K562 (cell line): Measurements from ENCODE around the gene RCOR3. TPM values are rescaled to one million over a fixed set of nuclear protein-coding genes. Genes with fewer than 3 reads are reported as not detected.

Source experiments
- ATAC-seq: fragments of 200-7000 bp; cut with Tn5 transposase; 3 replicates; pipeline ENCODE4 v1.9.1; 2020; ENCODE audit warnings: moderate library complexity
- BruUV-seq: library from RNA; stranded (reverse); fragments of 400-500 nt; replicated peaks from 2 replicates; lab custom pipeline; 2021; lab: Mats Ljungman, UMichigan
- CTCF ChIA-PET: fragments of 300-600 bp; formaldehyde crosslinking; extraction: SDS; loops from one replicate; lab custom pipeline; 2021; ENCODE audit warnings: low intra/inter-chr PET ratio; lab: Yijun Ruan, JAX
- POLR2A ChIA-PET: fragments of 300-600, 350-650 bp; sonication (Branson Sonifier 250); formaldehyde crosslinking; extraction: SDS; loops from one replicate; lab custom pipeline; 2021; ENCODE audit warnings: antibody characterized with exemption, inconsistent platforms; lab: Yijun Ruan, JAX
- DNase-seq, 4 experiments: peaks; one replicate each; pipeline versions ENCODE4 v3.0.0 to v3.0.0-alpha.2; 2011 to 2018; ENCODE audit warnings: low spot score in 3 of 4, mixed read lengths in 3 of 4; ENCODE audit errors: extremely low read depth in 1 of 4
- FAIRE-seq: peaks from 2 replicates; lab custom pipeline; 2011; peaks lifted over from hg19 to GRCh38; lab: Jason Lieb, UNC
- H2AFZ ChIP-seq: 2 replicates; pipeline ENCODE4 v1.6.0; 2011; ENCODE audit warnings: low read depth, low read length, control low read depth, inconsistent platforms
- H3K27ac ChIP-seq: fragments of 200-600 bp; 3 replicates; pipeline ENCODE4 v1.8.0; 2011; ENCODE audit warnings: low read depth, mild to moderate bottlenecking, control low read depth, inconsistent platforms, low read length, moderate library complexity, mixed read lengths; ENCODE audit errors: extremely low read depth
- H3K27me3 ChIP-seq, 2 experiments: fragments of 300-600 bp in 1 of 2; 2 replicates in 1 of 2; 3 replicates in 1 of 2; pipeline versions ENCODE4 v1.6.0 to v1.8.0; 2011; ENCODE audit warnings: inconsistent platforms in 2 of 2, low read length in 2 of 2, mild to moderate bottlenecking in 1 of 2, mixed read lengths in 1 of 2, moderate library complexity in 1 of 2; ENCODE audit not compliant: control insufficient read depth in 2 of 2, insufficient read depth in 2 of 2
- H3K36me3 ChIP-seq: fragments of 300-600 bp; 3 replicates; pipeline ENCODE4 v1.8.0; 2011; ENCODE audit warnings: mild to moderate bottlenecking, low read length, inconsistent platforms; ENCODE audit not compliant: control insufficient read depth, insufficient read depth
- H3K4me1 ChIP-seq, 2 experiments: fragments of 200-600 bp in 1 of 2; replicated peaks in 1 of 2; 2 replicates in 1 of 2; 3 replicates in 1 of 2; pipeline versions ENCODE4 v1.5.1 to v1.8.0; 2011; ENCODE audit warnings: inconsistent platforms in 2 of 2, low read length in 2 of 2, mild to moderate bottlenecking in 1 of 2, mixed read lengths in 1 of 2, moderate library complexity in 1 of 2; ENCODE audit not compliant: control insufficient read depth in 2 of 2, insufficient read depth in 2 of 2
- H3K4me2 ChIP-seq: 2 replicates; pipeline ENCODE4 v1.6.1; 2011; ENCODE audit warnings: low read length, control low read depth, inconsistent platforms, mixed read lengths; ENCODE audit not compliant: insufficient read depth
- H3K4me3 ChIP-seq: fragments of 200-600 bp; sonication (generic), shearing (Covaris generic); 2 replicates; pipeline ENCODE4 v1.5.1; 2016; ENCODE audit warnings: control low read depth, inconsistent platforms
- H3K79me2 ChIP-seq: fragments of 200-600 bp; 3 replicates; pipeline ENCODE4 v1.8.0; 2011; ENCODE audit warnings: low read length, inconsistent platforms; ENCODE audit not compliant: control insufficient read depth, insufficient read depth
- H3K9ac ChIP-seq, 2 experiments: 2 replicates each; pipeline versions ENCODE4 v1.6.0 to v1.6.1; 2011; ENCODE audit warnings: low read depth in 2 of 2, low read length in 2 of 2, control low read depth in 1 of 2, inconsistent platforms in 1 of 2, mild to moderate bottlenecking in 1 of 2, mixed read lengths in 1 of 2; ENCODE audit not compliant: insufficient read depth in 1 of 2
- H3K9me1 ChIP-seq: one replicate; pipeline ENCODE4 v1.6.0; 2011; ENCODE audit warnings: inconsistent platforms, mild to moderate bottlenecking, low read length, moderate library complexity; ENCODE audit not compliant: control insufficient read depth, insufficient read depth
- H3K9me3 ChIP-seq: replicated peaks from 2 replicates; pipeline ENCODE4 v1.5.1; 2011; ENCODE audit warnings: low read depth, low read length, inconsistent platforms; ENCODE audit not compliant: control insufficient read depth, insufficient read depth
- H4K20me1 ChIP-seq: replicated peaks from 2 replicates; pipeline ENCODE4 v1.6.1; 2011; ENCODE audit warnings: low read length, inconsistent platforms, mixed read lengths; ENCODE audit not compliant: control insufficient read depth, insufficient read depth
- BHLHE40 ChIP-seq: IDR thresholded peaks from 2 replicates; pipeline ENCODE4 v1.6.1; 2011; ENCODE audit warnings: low read length, improper control_type of control experiment
- CBX3 ChIP-seq, 2 experiments: IDR thresholded peaks; 1 replicate in 1 of 2; 2 replicates in 1 of 2; pipeline ENCODE4 v1.6.1; 2012; ENCODE audit warnings: inconsistent platforms in 2 of 2, low read length in 2 of 2, borderline replicate concordance in 1 of 2, control low read depth in 1 of 2
- FOXA3 ChIP-seq, 2 experiments: fragments of 450-650 bp in 1 of 2; sonication (generic) in 1 of 2; formaldehyde crosslinking; IDR thresholded peaks in 1 of 2; conservative IDR thresholded peaks in 1 of 2; 2 replicates each; pipeline versions ENCODE4 v1.4.0 to v1.8.0; 2020 to 2022; ENCODE audit warnings: mild to moderate bottlenecking in 2 of 2, missing genetic modification reagents in 1 of 2
- HNRNPLL ChIP-seq: fragments of 200-400 bp; formaldehyde crosslinking; IDR thresholded peaks from 2 replicates; pipeline ENCODE4 v1.6.1; 2017; ENCODE audit warnings: low read length, low read depth, mild to moderate bottlenecking; ENCODE audit not compliant: poor library complexity, severe bottlenecking
- MAFF ChIP-seq: IDR thresholded peaks from 2 replicates; pipeline ENCODE4 v1.6.1; 2012; ENCODE audit warnings: low read length, improper control_type of control experiment
- SMARCB1 ChIP-seq: IDR thresholded peaks from 2 replicates; pipeline ENCODE4 v1.6.1; 2011; ENCODE audit warnings: improper control_type of control experiment, low read depth; ENCODE audit not compliant: insufficient read length
- STAG1 ChIP-seq: sonication (generic); formaldehyde crosslinking; IDR thresholded peaks from 2 replicates; pipeline ENCODE4 v1.5.0; 2020; ENCODE audit warnings: missing genetic modification reagents, borderline replicate concordance
- ZNF232 ChIP-seq: sonication (generic); formaldehyde crosslinking; IDR thresholded peaks from 2 replicates; pipeline ENCODE4 v1.8.0; 2022; ENCODE audit warnings: mild to moderate bottlenecking, missing genetic modification reagents
- ZNF263 ChIP-seq: sonication (generic); formaldehyde crosslinking; IDR thresholded peaks from 2 replicates; pipeline ENCODE4 v1.8.0; 2022; ENCODE audit warnings: mild to moderate bottlenecking, missing genetic modification reagents, borderline replicate concordance
- WGBS: fragments of 100-300 bp; shearing (Covaris generic); methylation state at CpG from one replicate; pipeline ENCODE4 v1.1.6; 2016; ENCODE audit warnings: low coverage, mixed read lengths; ENCODE audit not compliant: insufficient coverage; ENCODE audit errors: missing lambda C conversion rate; 5-methylcytosine and 5-hydroxymethylcytosine counted together
- in situ Hi-C: fragments of 300-500 bp; cut with MboI; formaldehyde crosslinking; loops from 4 replicates; pipeline ENCODE4 v1.15.0; 2018; ENCODE audit warnings: inconsistent platforms, mixed read lengths
- intact Hi-C: fragments of 100-400 bp; cut with micrococcal nuclease; formaldehyde crosslinking; loops from 2 replicates; pipeline ENCODE4 v1.14.2; 2022
- polyA plus RNA-seq, 8 experiments: library from polyadenylated mRNA; depleted of rRNA in 4 of 8; stranded (reverse) in 5 of 8; unstranded in 3 of 8; fragments of >200 nt; fragmentation: Nextera tagmentation in 2 of 8; fragmentation: Illumina TruSeq in 1 of 8; extraction: Ambion mirVana in 2 of 8; extraction: Trizol in 1 of 8; gene quantifications; 2 replicates each; pipeline versions ENCODE4 v1.2.1 to v1.2.3, GENCODE V29; 2011 to 2014; ENCODE audit warnings: inconsistent platforms in 1 of 8, missing spikeins in 1 of 8
- total RNA-seq, 7 experiments: library from RNA; depleted of rRNA in 6 of 7; stranded (reverse); fragments of >200 nt in 6 of 7; fragmentation: Illumina TruSeq in 2 of 7; extraction: Trizol in 2 of 7; gene quantifications; 2 replicates each; pipeline versions ENCODE4 v1.2.1 to v1.2.3, GENCODE V29; 2011 to 2021; ENCODE audit warnings: low replicate concordance in 1 of 7
- TF ChIP-seq, protein P1 (sequence below): fragments of 250-450 bp; sonication (Bioruptor Pico); IDR thresholded peaks from 2 replicates; pipeline ENCODE4 v1.8.0; 2021; ENCODE audit warnings: borderline replicate concordance, mild to moderate bottlenecking, moderate library complexity; ENCODE audit not compliant: poor library complexity, severe bottlenecking
- TF ChIP-seq, protein P2 (sequence below): fragments of 150-350 bp; conservative IDR thresholded peaks from 2 replicates; pipeline ENCODE4 v1.6.1; 2014; ENCODE audit warnings: low read length
- TF ChIP-seq, protein P3 (sequence below): sonication (generic); formaldehyde crosslinking; IDR thresholded peaks from 2 replicates; pipeline ENCODE4 v1.8.0; 2022; ENCODE audit warnings: mild to moderate bottlenecking, missing genetic modification reagents

Gene RCOR3
- total and polyA plus RNA-seq, 9 of the 15 experiments (the other 6 are each of a cell fraction or from before 2014, with no cell fraction given): 9.7 to 42.7 (median 29.5) TPM

DNA sequence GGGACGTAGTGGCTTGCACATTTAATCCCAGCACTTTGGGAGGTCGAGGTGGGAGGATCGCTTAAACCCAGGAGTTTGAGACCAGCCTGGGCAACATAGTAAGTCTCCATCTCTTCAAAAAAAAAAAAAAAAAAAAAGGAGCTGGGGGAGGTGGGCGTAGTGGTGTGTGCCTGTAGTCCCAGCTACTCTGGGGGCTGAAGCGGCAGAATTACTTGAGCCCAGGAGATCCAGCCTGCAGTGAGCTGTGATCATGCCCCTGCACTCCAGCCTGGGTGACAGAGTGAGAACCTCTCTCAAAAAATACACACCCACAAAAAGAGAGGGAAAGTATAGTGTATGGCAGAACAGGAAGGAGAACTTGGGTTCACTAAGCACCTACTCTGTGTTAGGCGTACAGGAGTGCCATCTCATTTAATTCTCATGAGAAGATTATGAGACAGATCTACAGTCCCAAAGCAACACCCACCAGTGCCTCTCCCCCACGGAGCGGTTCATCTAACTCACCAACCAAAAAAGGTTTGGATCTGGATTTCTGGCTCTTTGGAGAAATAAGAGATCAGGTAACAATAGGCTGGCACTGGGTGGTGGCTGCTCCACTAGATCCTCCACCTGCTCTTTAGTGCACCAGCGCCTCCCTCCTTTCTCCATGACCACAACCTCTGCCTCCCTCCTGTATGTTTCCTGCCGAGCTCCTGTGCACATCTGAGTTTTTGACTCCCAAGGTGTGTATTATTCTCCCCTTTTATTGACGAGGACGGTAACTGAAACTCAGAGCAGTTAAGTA is 66.0 kb downstream of the RCOR3 start:
- in situ Hi-C loops: loop anchor here (5.0 to 10.0 kb wide), 2 partner anchors 147 to 330 kb away; no protein-coding TSS in a partner anchor
- Histone ChIP-seq H3K9me1 (no peaks in the 10 kb centered on the region), H3K9ac (no peak overlapping the region), H2AFZ (no peak overlapping the region; the same call in 1 of the 2 replicates), H4K20me1 (0 out of 2 replicates have a peak, but pooled peaks cover 3% of the 10 kb centered on the region), H3K36me3 (no peaks in the 10 kb centered on the region), H3K4me3 (no peak overlapping the region), H3K79me2 (no peaks in the 10 kb centered on the region), H3K4me2 (no peak overlapping the region), H3K27me3 (no peaks in the 10 kb centered on the region; a peak in 1 of 5 replicates), H3K4me1 (peaks cover 24 to 27% of the 10 kb centered on the region in 2 experiments), H3K9me3 (no peaks in the 10 kb centered on the region), H3K27ac (no peak overlapping the region)
- intact Hi-C loops: no loop called here
- POLR2A ChIA-PET: interaction anchor here (0.9 kb wide), 1 partner anchor 32 kb away, joined by 3 read pairs; no protein-coding TSS in a partner anchor
- WGBS: 72% methylated on average over 12 of the region's 12 CpGs
- CTCF ChIA-PET: interaction anchor here (2.6 kb wide), 1 partner anchor 189 kb away, joined by 13 read pairs; no protein-coding TSS in a partner anchor
- no TSS peak for BruUV-seq
- FAIRE-seq (no peak), ATAC-seq (no peak), DNase-seq (no peak)
- TF ChIP-seq STAG1 (CRISPR knock-in tag) (no peak), FOXA3 (CRISPR knock-in tag; conservative IDR thresholded peaks at IDR 0.05 in 1 of 2, IDR thresholded peaks at IDR 0.05 in 1 of 2) (no peak), ZNF263 (CRISPR knock-in tag) (no peak), MAFF (no peak), CBX3 (IDR thresholded peaks at IDR 0.05; ENCODE audit: borderline replicate concordance in 1 of 2, low read length in 2 of 2) (no peak), ZNF232 (CRISPR knock-in tag) (no peak), BHLHE40 (no peak), HNRNPLL (no peak), SMARCB1 (no peak)
- TF ChIP-seq, protein P1, sequence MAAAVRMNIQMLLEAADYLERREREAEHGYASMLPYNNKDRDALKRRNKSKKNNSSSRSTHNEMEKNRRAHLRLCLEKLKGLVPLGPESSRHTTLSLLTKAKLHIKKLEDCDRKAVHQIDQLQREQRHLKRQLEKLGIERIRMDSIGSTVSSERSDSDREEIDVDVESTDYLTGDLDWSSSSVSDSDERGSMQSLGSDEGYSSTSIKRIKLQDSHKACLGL: no peak
- TF ChIP-seq, protein P2, sequence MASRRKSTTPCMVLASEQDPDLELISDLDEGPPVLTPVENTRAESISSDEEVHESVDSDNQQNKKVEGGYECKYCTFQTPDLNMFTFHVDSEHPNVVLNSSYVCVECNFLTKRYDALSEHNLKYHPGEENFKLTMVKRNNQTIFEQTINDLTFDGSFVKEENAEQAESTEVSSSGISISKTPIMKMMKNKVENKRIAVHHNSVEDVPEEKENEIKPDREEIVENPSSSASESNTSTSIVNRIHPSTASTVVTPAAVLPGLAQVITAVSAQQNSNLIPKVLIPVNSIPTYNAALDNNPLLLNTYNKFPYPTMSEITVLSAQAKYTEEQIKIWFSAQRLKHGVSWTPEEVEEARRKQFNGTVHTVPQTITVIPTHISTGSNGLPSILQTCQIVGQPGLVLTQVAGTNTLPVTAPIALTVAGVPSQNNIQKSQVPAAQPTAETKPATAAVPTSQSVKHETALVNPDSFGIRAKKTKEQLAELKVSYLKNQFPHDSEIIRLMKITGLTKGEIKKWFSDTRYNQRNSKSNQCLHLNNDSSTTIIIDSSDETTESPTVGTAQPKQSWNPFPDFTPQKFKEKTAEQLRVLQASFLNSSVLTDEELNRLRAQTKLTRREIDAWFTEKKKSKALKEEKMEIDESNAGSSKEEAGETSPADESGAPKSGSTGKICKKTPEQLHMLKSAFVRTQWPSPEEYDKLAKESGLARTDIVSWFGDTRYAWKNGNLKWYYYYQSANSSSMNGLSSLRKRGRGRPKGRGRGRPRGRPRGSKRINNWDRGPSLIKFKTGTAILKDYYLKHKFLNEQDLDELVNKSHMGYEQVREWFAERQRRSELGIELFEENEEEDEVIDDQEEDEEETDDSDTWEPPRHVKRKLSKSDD: no peak
- TF ChIP-seq, protein P3, sequence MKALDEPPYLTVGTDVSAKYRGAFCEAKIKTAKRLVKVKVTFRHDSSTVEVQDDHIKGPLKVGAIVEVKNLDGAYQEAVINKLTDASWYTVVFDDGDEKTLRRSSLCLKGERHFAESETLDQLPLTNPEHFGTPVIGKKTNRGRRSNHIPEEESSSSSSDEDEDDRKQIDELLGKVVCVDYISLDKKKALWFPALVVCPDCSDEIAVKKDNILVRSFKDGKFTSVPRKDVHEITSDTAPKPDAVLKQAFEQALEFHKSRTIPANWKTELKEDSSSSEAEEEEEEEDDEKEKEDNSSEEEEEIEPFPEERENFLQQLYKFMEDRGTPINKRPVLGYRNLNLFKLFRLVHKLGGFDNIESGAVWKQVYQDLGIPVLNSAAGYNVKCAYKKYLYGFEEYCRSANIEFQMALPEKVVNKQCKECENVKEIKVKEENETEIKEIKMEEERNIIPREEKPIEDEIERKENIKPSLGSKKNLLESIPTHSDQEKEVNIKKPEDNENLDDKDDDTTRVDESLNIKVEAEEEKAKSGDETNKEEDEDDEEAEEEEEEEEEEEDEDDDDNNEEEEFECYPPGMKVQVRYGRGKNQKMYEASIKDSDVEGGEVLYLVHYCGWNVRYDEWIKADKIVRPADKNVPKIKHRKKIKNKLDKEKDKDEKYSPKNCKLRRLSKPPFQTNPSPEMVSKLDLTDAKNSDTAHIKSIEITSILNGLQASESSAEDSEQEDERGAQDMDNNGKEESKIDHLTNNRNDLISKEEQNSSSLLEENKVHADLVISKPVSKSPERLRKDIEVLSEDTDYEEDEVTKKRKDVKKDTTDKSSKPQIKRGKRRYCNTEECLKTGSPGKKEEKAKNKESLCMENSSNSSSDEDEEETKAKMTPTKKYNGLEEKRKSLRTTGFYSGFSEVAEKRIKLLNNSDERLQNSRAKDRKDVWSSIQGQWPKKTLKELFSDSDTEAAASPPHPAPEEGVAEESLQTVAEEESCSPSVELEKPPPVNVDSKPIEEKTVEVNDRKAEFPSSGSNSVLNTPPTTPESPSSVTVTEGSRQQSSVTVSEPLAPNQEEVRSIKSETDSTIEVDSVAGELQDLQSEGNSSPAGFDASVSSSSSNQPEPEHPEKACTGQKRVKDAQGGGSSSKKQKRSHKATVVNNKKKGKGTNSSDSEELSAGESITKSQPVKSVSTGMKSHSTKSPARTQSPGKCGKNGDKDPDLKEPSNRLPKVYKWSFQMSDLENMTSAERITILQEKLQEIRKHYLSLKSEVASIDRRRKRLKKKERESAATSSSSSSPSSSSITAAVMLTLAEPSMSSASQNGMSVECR: no peak
